T-cell (primary cell): Measurements from ENCODE around the gene PLCG2. TPM values are rescaled to one million over a fixed set of nuclear protein-coding genes. Genes with fewer than 3 reads are reported as not detected.
A peak's percentile ranks its signal among the peaks of the same experiment; 100 is the strongest.
"Not testable (repeated sequence)": the region's sequence is repeated elsewhere in the genome, so short reads cannot be mapped to it uniquely, and the experiment has no call there.

Experiments used
- ATAC-seq, 4 experiments: fragments of 200-7000 bp in 3 of 4; fragments of 150-1000 bp in 1 of 4; cut with Tn5 transposase; replicated peaks in 1 of 4; 1 replicate in 3 of 4; 2 replicates in 1 of 4; pipeline ENCODE4 v1.10.0; 2021; ENCODE audit warnings: moderate library complexity in 3 of 4, mild to moderate bottlenecking in 2 of 4, moderate number of reproducible peaks in 1 of 4
- CTCF ChIA-PET, 2 donors: fragments of 300-600 bp; sonication (Branson Sonifier 250); formaldehyde crosslinking; loops; one replicate each; lab custom pipeline; 2022; ENCODE audit warnings: antibody characterized with exemption in 2 of 2; lab: Charles Lee
- POLR2A ChIA-PET, 2 donors: fragments of 300-600 bp; sonication (Branson Sonifier 250); formaldehyde crosslinking; loops; one replicate each; lab custom pipeline; 2022; ENCODE audit warnings: antibody characterized with exemption in 2 of 2; lab: Charles Lee
- DNase-seq, 35 experiments: peaks; one replicate each; pipeline versions ENCODE4 v3.0.0 to v3.0.0-alpha.2; 2013 to 2023
- H3K27ac ChIP-seq: one replicate; pipeline ENCODE4 v1.5.1; 2013; ENCODE audit warnings: low read length
- H3K27me3 ChIP-seq, 2 experiments: replicated peaks in 1 of 2; 1 replicate in 1 of 2; 2 replicates in 1 of 2; pipeline versions ENCODE4 v1.6.1 to v1.7.0; 2013; ENCODE audit warnings: low read length in 1 of 2, mixed read lengths in 1 of 2; ENCODE audit not compliant: control insufficient read depth in 2 of 2, insufficient read depth in 2 of 2; ENCODE audit errors: extremely low read depth in 1 of 2
- H3K36me3 ChIP-seq, 2 donors: 1 replicate in 1 of 2; 2 replicates in 1 of 2; pipeline versions ENCODE4 v1.6.1 to v1.7.0; 2013; ENCODE audit warnings: low read length in 1 of 2; ENCODE audit not compliant: control insufficient read depth in 2 of 2, insufficient read depth in 1 of 2; ENCODE audit errors: extremely low read depth in 1 of 2
- H3K4me1 ChIP-seq, 2 experiments: 1 replicate in 1 of 2; 2 replicates in 1 of 2; pipeline versions ENCODE4 v1.6.1 to v1.7.0; 2013; ENCODE audit warnings: low read length in 2 of 2, mixed read lengths in 1 of 2; ENCODE audit not compliant: insufficient read depth in 2 of 2, control insufficient read depth in 1 of 2; ENCODE audit errors: extremely low read depth in 1 of 2
- H3K4me3 ChIP-seq, 2 donors: 1 replicate in 1 of 2; 2 replicates in 1 of 2; pipeline versions ENCODE4 v1.5.1 to v1.7.0; 2013; ENCODE audit warnings: mild to moderate bottlenecking in 2 of 2, low read length in 1 of 2, moderate library complexity in 1 of 2; ENCODE audit not compliant: control insufficient read depth in 1 of 2; ENCODE audit errors: extremely low read depth in 1 of 2
- H3K9me3 ChIP-seq: 2 replicates; pipeline ENCODE4 v1.7.0; 2013
- H3K27ac Mint-ChIP-seq, 2 donors: one replicate each; pipeline ENCODE4 v1.8.0; 2020 to 2021; ENCODE audit warnings: mild to moderate bottlenecking in 2 of 2, mixed read lengths in 2 of 2
- H3K27me3 Mint-ChIP-seq, 2 donors: one replicate each; pipeline ENCODE4 v1.8.0; 2021 to 2022; ENCODE audit warnings: mixed read lengths in 2 of 2
- H3K36me3 Mint-ChIP-seq: one replicate; pipeline ENCODE4 v1.8.0; 2021; ENCODE audit warnings: mixed read lengths
- H3K4me1 Mint-ChIP-seq, 3 donors: one replicate each; pipeline ENCODE4 v1.8.0; 2020 to 2022; ENCODE audit warnings: mixed read lengths in 3 of 3, mild to moderate bottlenecking in 1 of 3
- H3K4me3 Mint-ChIP-seq, 3 donors: one replicate each; pipeline ENCODE4 v1.8.0; 2020 to 2022; ENCODE audit warnings: mild to moderate bottlenecking in 3 of 3, mixed read lengths in 3 of 3, moderate library complexity in 3 of 3
- H3K9me3 Mint-ChIP-seq, 3 donors: one replicate each; pipeline ENCODE4 v1.8.0; 2020 to 2022; ENCODE audit warnings: mixed read lengths in 3 of 3
- WGBS: methylation state at CpG from one replicate; pipeline ENCODE4 v1.1.5; 2013; ENCODE audit warnings: missing lambda C conversion rate; ENCODE audit not compliant: insufficient coverage; 5-methylcytosine and 5-hydroxymethylcytosine counted together
- total RNA-seq, 35 experiments: library from RNA in 6 of 35; stranded (reverse) in 6 of 35; fragments of 120-200 nt in 1 of 35; gene quantifications; one replicate each; pipeline versions ENCODE4 v1.2.1 to v1.2.4 and lab custom pipeline; 2013 to 2026

Gene PLCG2
- total RNA-seq, 5 donors from 2014 or later (not counting 1 experiment from before 2014, with no cell fraction given): 7.5 to 27.1 (median 12.1) TPM

- Histone ChIP-seq H3K9me3 (no peaks in the 10 kb centered on the region), H3K36me3 (no peaks in the 10 kb centered on the region), H3K27me3 (no peaks in the 10 kb centered on the region), H3K4me1 (peaks cover 0 to 28% of the 10 kb centered on the region in 2 experiments), H3K27ac (peak overlapping the region; percentile 55), H3K4me3 (no peak overlapping the region)
- 22% methylated on average over 5 of the region's 14 CpGs for WGBS
- POLR2A ChIA-PET: no interaction called here
- peak overlapping the region in 2 of 3 donors; percentile 1 to 2 for H3K4me3 Mint-ChIP-seq
- CTCF ChIA-PET: no interaction called here
- H3K27ac Mint-ChIP-seq: peak overlapping the region; percentile 38 to 75
- H3K9me3 Mint-ChIP-seq: no peaks in the 10 kb centered on the region
- no peaks in the 10 kb centered on the region for H3K27me3 Mint-ChIP-seq
- H3K4me1 Mint-ChIP-seq: peaks cover 0 to 28% (median 9%) of the 10 kb centered on the region in 3 donors
- ATAC-seq (peak in 2 of 4 experiments; percentile 54 to 59), DNase-seq (peak in 3 of 35 experiments; percentile 8 to 38 (median 29))
- no peaks in the 10 kb centered on the region for H3K36me3 Mint-ChIP-seq
These were observed 19.4 kb downstream of the PLCG2 start for GRCh38 chr16:81798311-81799137.

DNA sequence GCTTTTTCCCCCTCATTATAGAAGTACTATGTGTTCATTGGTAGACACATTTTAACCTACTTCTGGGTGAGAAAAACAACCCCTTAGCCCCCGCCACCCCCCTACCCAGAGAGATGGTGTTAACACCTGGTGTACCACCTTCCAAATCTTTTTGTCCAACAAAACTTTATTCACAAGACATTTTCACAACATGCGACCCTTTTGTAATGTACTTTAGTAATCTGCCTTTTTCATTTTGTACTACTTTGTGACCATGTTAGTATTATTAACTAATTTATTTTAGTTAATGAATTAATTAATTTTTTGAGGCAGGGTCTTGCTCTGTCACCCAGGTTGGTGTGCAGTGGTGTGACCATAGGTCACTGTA is 20.0 kb downstream of the PLCG2 start:
- H3K4me1 ChIP-seq: peaks cover 0 to 28% of the 10 kb centered on the region in 2 experiments
- no peaks in the 10 kb centered on the region for H3K27me3 Mint-ChIP-seq
- peak overlapping the region; percentile 55 for H3K27ac ChIP-seq
- DNase-seq (no peak), ATAC-seq (no peak)
- POLR2A ChIA-PET: interaction anchor here in 1 of 2 donors (0.7 kb wide), 1 partner anchor 165 kb away, joined by 4 read pairs; no protein-coding TSS in a partner anchor
- no peaks in the 10 kb centered on the region for H3K9me3 ChIP-seq
- no peaks in the 10 kb centered on the region for H3K9me3 Mint-ChIP-seq
- no peak overlapping the region for H3K4me3 Mint-ChIP-seq
- no peak overlapping the region for H3K4me3 ChIP-seq
- no peaks in the 10 kb centered on the region for H3K36me3 ChIP-seq
- peaks cover 0 to 31% (median 9%) of the 10 kb centered on the region in 3 donors for H3K4me1 Mint-ChIP-seq
- 17% methylated on average over 1 of the region's 2 CpGs for WGBS
- H3K27ac Mint-ChIP-seq: peak overlapping the region; percentile 31 to 75
- CTCF ChIA-PET: no interaction called here
- peaks cover 1% of the 10 kb centered on the region for H3K36me3 Mint-ChIP-seq
- H3K27me3 ChIP-seq: no peaks in the 10 kb centered on the region

GRCh38 chr16:81801724-81802123 is 22.6 kb downstream of the PLCG2 start:
- H3K27me3 ChIP-seq, H3K36me3 Mint-ChIP-seq, H3K9me3 Mint-ChIP-seq, H3K27me3 Mint-ChIP-seq, CTCF ChIA-PET, H3K4me3 Mint-ChIP-seq, H3K36me3 ChIP-seq, POLR2A ChIA-PET, H3K27ac Mint-ChIP-seq, ATAC-seq, H3K4me3 ChIP-seq, DNase-seq, H3K9me3 ChIP-seq, H3K27ac ChIP-seq: not testable (repeated sequence)
- peaks cover 0 to 34% (median 9%) of the 10 kb centered on the region in 3 donors for H3K4me1 Mint-ChIP-seq
- WGBS: no CpG with 5 or more reads among the region's 5 CpGs
- peaks cover 0 to 25% of the 10 kb centered on the region in 2 experiments for H3K4me1 ChIP-seq

DNA sequence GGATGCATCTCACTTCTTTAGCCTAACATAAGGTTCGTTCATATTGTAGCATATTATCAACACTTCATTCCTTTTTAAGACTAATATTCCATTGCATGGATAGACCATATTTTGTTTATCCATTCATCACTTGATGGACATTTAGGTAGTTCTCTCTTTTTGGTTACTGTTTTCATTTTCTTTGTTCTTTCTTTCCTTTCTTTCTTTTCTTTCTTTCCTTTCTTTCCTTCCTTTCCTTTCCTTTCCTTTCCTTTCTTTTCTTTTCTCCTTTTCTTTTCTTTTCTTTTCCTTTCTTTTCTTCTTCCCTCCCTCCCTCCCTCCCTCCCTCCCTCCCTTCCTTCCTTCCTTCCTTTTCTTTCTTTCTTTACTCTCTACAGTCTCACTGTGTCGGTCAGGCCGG is 24.2 kb downstream of the PLCG2 start:
- H3K4me1 ChIP-seq: peaks cover 0 to 13% of the 10 kb centered on the region in 2 experiments
- Mint-ChIP-seq H3K4me1 (peaks cover 0 to 30% (median 7%) of the 10 kb centered on the region in 3 donors), H3K4me3 (no peak overlapping the region), H3K27me3 (no peaks in the 10 kb centered on the region), H3K27ac (no peak overlapping the region), H3K36me3 (peaks cover 7% of the 10 kb centered on the region), H3K9me3 (no peaks in the 10 kb centered on the region)
- POLR2A ChIA-PET: no interaction called here
- no peaks in the 10 kb centered on the region for H3K36me3 ChIP-seq
- no peak overlapping the region for H3K4me3 ChIP-seq
- H3K27me3 ChIP-seq: no peaks in the 10 kb centered on the region
- no peak overlapping the region for H3K27ac ChIP-seq
- DNase-seq: no peak
- no CpG with 5 or more reads among the region's 3 CpGs for WGBS
- no peak for ATAC-seq
- CTCF ChIA-PET: no interaction called here
- no peaks in the 10 kb centered on the region for H3K9me3 ChIP-seq

- DNase-seq (no peak), ATAC-seq (no peak)
- no peaks in the 10 kb centered on the region for H3K9me3 ChIP-seq
- H3K27ac Mint-ChIP-seq: peak overlapping the region in 1 of 2 donors; percentile 33
- H3K27me3 Mint-ChIP-seq: no peaks in the 10 kb centered on the region
- H3K9me3 Mint-ChIP-seq: no peaks in the 10 kb centered on the region
- H3K4me3 Mint-ChIP-seq: no peak overlapping the region
- peaks cover 0 to 14% of the 10 kb centered on the region in 2 experiments for H3K4me1 ChIP-seq
- H3K36me3 ChIP-seq: no peaks in the 10 kb centered on the region
- peaks cover 0 to 24% (median 0%) of the 10 kb centered on the region in 3 donors for H3K4me1 Mint-ChIP-seq
- CTCF ChIA-PET: no interaction called here
- peaks cover 7% of the 10 kb centered on the region for H3K36me3 Mint-ChIP-seq
- POLR2A ChIA-PET: no interaction called here
- H3K4me3 ChIP-seq: no peak overlapping the region
- H3K27me3 ChIP-seq: no peaks in the 10 kb centered on the region
- H3K27ac ChIP-seq: no peak overlapping the region
- WGBS: no CpG with 5 or more reads among the region's 2 CpGs
These were observed 25.1 kb downstream of the PLCG2 start for GRCh38 chr16:81804134-81804610.

DNA sequence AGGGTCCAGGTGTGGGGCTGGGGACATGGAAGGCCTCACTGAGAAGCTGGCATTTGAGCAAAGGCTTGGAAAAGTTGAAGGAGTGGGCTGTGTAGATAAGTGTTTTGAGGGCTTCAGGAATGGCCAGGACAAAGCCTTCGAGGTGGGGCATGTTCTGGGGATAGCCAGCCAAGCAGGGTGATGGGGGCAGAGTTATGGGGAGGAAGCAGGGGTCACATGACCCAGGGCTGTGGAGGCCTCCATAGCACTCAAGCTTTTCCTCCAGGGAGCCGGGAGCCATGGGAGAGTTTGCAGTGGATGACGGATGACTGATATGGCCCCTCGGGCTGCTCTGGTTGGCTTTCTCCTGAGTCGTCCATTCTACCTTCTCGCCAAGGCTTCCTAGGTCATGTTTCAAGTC is 27.6 kb downstream of the PLCG2 start:
- peaks cover 0 to 41% (median 5%) of the 10 kb centered on the region in 3 donors for H3K4me1 Mint-ChIP-seq
- ATAC-seq (no peak), DNase-seq (no peak)
- WGBS: 94% methylated on average over 6 of the region's 6 CpGs
- Histone ChIP-seq H3K27ac (no peak overlapping the region), H3K4me1 (peaks cover 0 to 30% of the 10 kb centered on the region in 2 experiments), H3K4me3 (no peak overlapping the region), H3K9me3 (no peaks in the 10 kb centered on the region), H3K36me3 (no peaks in the 10 kb centered on the region), H3K27me3 (no peaks in the 10 kb centered on the region)
- H3K27me3 Mint-ChIP-seq: no peaks in the 10 kb centered on the region
- no peak overlapping the region for H3K27ac Mint-ChIP-seq
- ChIA-PET POLR2A (no interaction called here), CTCF (no interaction called here)
- peaks cover 7% of the 10 kb centered on the region for H3K36me3 Mint-ChIP-seq
- no peak overlapping the region for H3K4me3 Mint-ChIP-seq
- H3K9me3 Mint-ChIP-seq: no peaks in the 10 kb centered on the region
